ENCODE data around the gene BMP8A.
A peak's percentile ranks its signal among the peaks of the same experiment; 100 is the strongest.
"Not testable (repeated sequence)": the region's sequence is repeated elsewhere in the genome, so short reads cannot be mapped to it uniquely, and the experiment has no call there.

BMP8A gene

DNA sequence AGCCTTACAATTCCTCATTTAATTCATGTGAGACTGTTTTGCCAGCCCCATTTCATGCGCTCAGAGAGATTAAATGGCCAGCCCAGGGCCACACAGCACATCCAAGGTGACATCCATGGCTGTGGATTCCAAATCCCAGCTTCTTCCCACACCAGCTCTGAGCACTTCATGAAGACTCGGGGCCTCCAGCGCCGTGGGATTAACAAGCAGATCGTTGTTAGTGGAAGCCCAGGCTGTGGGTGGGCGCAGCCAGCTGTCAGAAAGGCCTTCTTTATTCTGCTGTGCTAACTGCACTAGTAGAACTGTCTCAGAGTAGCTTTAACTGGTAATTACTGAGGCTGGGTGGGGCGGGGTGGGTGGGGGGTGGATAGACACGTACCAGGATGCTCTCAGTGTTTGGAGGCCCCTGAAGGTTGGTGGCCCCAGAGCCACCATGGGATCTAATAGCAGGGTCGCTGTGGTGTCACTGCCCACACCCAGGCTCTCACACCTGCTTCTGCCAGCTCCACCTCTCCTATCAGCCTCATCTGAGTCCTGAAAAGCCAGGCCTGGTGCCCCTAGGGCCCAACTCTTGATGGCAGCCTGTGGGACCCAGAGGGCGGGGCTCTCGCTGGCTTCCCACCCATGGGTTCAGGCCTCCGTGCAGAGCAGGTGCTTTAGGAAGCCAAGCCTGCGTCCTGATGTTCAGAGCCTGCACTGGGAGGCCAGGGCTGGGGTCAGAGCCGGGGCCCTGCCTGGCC lies 3.4 kb downstream of the BMP8A start:
- no peak for DNase-seq (ENCODE audit: low read depth, low spot score)
- POLR2A ChIA-PET, result no interaction called here
- CTCF ChIA-PET, result no interaction called here
- H3K4me3 ChIP-seq (ENCODE audit: low read depth, low read length), result no peak overlapping the region
- TF ChIP-seq, protein P1, sequence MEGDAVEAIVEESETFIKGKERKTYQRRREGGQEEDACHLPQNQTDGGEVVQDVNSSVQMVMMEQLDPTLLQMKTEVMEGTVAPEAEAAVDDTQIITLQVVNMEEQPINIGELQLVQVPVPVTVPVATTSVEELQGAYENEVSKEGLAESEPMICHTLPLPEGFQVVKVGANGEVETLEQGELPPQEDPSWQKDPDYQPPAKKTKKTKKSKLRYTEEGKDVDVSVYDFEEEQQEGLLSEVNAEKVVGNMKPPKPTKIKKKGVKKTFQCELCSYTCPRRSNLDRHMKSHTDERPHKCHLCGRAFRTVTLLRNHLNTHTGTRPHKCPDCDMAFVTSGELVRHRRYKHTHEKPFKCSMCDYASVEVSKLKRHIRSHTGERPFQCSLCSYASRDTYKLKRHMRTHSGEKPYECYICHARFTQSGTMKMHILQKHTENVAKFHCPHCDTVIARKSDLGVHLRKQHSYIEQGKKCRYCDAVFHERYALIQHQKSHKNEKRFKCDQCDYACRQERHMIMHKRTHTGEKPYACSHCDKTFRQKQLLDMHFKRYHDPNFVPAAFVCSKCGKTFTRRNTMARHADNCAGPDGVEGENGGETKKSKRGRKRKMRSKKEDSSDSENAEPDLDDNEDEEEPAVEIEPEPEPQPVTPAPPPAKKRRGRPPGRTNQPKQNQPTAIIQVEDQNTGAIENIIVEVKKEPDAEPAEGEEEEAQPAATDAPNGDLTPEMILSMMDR (IDR thresholded peaks at IDR 0.05; ENCODE audit: insufficient read depth, low read length, missing control alignments), result no peak

GRCh38 chr1:39496520-39496919 lies 5.1 kb downstream of the BMP8A start:
- CTCF ChIA-PET, result interaction anchor here (1.4 kb wide), 1 partner anchor 42 kb away, joined by 4 read pairs; no protein-coding TSS in a partner anchor
- POLR2A ChIA-PET; H3K4me3 ChIP-seq (ENCODE audit: low read depth, low read length); DNase-seq (ENCODE audit: low read depth, low spot score): not testable (repeated sequence)

DNA sequence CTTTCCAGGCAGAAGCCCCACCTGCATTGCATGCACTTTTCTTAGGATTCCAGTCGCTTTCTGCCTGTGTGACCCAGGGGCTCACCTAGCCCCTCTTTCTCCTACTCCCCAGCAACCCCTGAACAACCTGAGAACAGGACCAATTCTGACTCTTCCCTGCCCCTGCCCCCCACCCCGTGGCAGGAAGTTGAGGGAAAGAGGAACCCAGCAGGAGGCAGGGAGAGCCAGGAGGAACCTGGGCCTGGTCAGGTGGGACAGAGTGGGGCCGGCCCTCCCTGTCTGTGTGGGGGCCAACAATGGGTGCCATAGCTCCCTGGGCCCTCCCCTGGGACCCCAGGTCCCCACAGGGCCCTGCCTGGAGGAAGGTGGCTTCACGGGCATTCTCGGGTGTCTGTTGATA lies 6.1 kb downstream of the BMP8A start:
- ChIA-PET CTCF (interaction anchor here (1.4 kb wide), 1 partner anchor 41 kb away, joined by 4 read pairs; no protein-coding TSS in a partner anchor), POLR2A (no interaction called here)
- TF ChIP-seq, protein P1 (IDR thresholded peaks at IDR 0.05; ENCODE audit: insufficient read depth, low read length, missing control alignments), result no peak
- H3K4me3 ChIP-seq (ENCODE audit: low read depth, low read length), result no peak overlapping the region
- no peak for DNase-seq (ENCODE audit: low read depth, low spot score)

DNA sequence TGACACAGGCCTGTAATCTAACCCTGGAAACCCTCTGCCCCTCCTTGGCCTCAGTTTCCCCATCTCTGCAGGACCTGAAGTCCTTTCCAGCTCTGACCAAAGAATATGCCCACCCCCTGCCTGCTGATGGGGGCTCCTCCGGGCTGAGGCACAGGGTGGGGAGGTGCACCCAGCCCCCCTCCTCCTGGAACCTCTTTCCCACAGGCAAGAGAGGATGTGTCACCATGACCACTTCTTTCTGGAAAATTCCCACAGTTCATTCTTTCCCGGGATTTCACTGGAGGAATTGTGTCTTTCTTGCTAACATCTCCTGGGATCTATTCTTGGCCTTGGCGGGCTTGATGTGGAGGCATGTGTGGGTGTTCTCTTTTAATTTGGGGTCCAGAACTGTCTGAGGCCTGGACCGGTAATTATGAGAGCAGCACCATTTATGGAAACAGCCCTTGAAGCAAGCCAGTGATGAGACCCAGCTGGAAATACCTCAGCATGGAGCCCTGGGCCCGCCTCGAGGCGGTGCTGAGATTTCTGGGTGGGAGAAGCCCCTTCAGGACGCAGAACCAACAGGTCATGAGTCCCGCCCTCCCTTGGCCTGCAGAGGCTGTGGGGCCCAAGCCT lies 6.8 kb downstream of the BMP8A start:
- H3K4me3 ChIP-seq (ENCODE audit: low read depth, low read length); DNase-seq (ENCODE audit: low read depth, low spot score); POLR2A ChIA-PET; CTCF ChIA-PET: not testable (repeated sequence)

DNA sequence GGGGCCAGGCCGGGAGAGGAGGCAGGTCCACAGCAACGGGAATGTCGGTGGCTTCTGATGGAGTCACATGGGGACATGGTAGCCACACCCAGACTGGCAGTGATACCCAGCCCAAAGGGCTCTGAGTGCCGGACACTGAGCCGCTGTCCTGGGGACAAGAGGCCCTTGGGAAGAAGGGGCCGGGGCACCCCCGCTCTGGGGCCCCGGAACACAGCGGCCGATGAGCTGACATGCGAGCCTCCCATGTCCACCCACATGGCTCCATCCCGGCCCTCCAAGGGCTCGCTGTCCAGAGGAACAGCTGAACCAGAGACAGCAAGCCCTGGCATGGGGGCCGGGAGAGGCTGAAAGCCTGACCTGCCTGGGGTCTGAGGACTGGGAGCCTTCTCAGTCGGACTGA lies 7.4 kb downstream of the BMP8A start:
- DNase-seq (ENCODE audit: low read depth, low spot score); H3K4me3 ChIP-seq (ENCODE audit: low read depth, low read length); POLR2A ChIA-PET: not testable (repeated sequence)
- CTCF ChIA-PET, result interaction anchor here (1.0 kb wide), 1 partner anchor 400 kb away, joined by 3 read pairs; no protein-coding TSS in a partner anchor

DNA sequence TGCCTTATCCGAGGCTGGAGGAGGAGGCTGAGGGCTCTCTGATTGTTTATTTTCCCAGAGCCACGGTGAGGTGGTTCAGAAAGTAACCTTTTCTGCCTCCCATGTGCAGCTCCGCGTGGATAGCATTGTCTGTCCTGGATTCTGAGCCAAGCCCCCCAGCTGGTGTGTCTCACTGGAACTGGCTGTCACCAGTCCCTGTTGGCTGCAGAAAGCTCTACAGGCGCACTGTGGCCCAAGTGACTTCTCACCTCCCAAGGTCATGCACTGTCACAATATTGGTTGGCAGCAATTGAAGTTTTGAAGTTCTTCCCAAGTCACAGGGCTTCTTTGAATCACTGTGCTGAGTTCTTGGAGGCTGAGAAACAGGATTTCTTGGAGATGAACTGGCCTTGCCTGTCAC lies 8.2 kb downstream of the BMP8A start:
- no peak overlapping the region for H3K4me3 ChIP-seq (ENCODE audit: low read depth, low read length)
- CTCF ChIA-PET, result interaction anchor here (1.0 kb wide), 1 partner anchor 401 kb away, joined by 3 read pairs; no protein-coding TSS in a partner anchor
- TF ChIP-seq, protein P1 (IDR thresholded peaks at IDR 0.05; ENCODE audit: insufficient read depth, low read length, missing control alignments), result no peak
- no peak for DNase-seq (ENCODE audit: low read depth, low spot score)
- POLR2A ChIA-PET, result no interaction called here

DNA sequence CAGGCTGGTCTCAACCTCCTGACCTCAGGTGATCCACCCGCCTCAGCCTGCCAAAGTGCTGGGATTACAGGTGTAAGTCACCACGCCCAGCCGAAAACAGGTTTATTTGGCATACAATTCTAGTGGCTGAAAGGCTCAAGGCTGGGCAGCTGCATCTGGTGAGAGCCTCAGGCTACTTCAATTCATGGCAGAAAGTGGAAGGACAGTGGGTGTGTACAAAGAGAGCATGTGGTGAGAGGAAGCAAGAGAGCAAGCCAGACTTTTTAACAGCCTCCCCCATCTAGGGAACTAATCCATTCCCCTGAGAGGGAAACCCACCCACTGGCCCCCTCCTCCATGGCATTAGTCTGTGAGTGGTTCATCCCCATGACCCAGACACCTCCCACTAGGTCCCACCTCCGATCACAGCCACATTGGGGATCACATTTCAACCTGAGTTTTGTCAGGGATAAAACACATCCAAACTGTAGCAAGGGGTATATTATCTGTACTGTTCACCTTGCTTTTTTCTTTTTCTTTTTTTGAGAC lies 9.5 kb downstream of the BMP8A start:
- ChIA-PET CTCF (no interaction called here), POLR2A (no interaction called here)
- no peak for DNase-seq (ENCODE audit: low read depth, low spot score)
- TF ChIP-seq, protein P1 (IDR thresholded peaks at IDR 0.05; ENCODE audit: insufficient read depth, low read length, missing control alignments), result no peak
- no peak overlapping the region for H3K4me3 ChIP-seq (ENCODE audit: low read depth, low read length)

DNA sequence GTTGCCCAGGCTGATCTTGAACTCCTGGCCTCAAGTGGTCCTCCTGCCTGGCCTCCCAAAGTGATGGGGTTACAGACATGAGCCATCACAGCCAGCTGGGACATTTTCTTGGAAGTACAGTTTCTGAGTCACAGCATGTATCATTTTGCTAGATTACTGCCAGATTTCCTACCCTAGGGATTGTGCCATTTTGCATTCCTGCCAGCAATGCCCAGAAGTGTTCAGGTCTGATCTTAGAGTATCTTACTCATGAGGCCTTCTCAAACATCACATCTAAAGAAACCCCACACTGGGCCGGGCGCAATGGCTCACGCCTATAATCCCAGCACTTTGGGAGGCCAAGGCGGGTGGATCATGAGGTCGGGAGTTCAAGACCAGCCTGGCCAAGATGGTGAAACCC lies 10.2 kb downstream of the BMP8A start:
- no peak overlapping the region for H3K4me3 ChIP-seq (ENCODE audit: low read depth, low read length)
- TF ChIP-seq, protein P1 (IDR thresholded peaks at IDR 0.05; ENCODE audit: insufficient read depth, low read length, missing control alignments), result no peak
- ChIA-PET CTCF (no interaction called here), POLR2A (no interaction called here)
- DNase-seq (ENCODE audit: low read depth, low spot score), result peak; percentile 19

DNA sequence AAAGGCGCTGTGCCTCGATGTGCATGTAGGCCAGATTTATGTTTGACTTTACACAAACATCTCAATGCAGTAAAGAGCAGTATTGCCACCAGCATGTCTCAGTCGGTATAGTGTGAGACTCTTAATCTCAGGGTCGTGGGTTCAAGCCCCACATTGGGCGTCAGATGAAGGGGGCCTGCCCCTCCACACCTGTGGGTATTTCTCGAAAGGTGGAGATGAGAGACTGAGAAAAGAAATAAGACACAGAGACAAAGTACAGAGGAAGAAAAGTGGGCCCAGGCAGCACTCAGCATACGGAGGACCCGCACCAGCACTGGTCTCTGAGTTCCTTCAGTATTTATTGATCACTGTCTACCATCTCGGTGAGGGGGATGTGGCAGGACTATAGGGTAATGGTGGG lies 13.0 kb downstream of the BMP8A start:
- CTCF ChIA-PET; POLR2A ChIA-PET; H3K4me3 ChIP-seq (ENCODE audit: low read depth, low read length); DNase-seq (ENCODE audit: low read depth, low spot score): not testable (repeated sequence)

Data from AG04449 (cell line).